H1 (cell line): ENCODE results near the gene CALHM3. TPM values are rescaled to one million over a fixed set of nuclear protein-coding genes. Genes with fewer than 3 reads are reported as not detected.

Experiments used
- CTCF ChIA-PET: fragments of 300-600 bp; sonication (Branson Sonifier 250); formaldehyde crosslinking; loops from one replicate; lab custom pipeline; 2021; ENCODE audit not compliant: partially characterized antibody; lab: Charles Lee
- POLR2A ChIA-PET: fragments of 300-600 bp; sonication (Branson Sonifier 250); formaldehyde crosslinking; loops from one replicate; lab custom pipeline; 2021; ENCODE audit warnings: inconsistent platforms; ENCODE audit not compliant: partially characterized antibody; lab: Charles Lee
- DNase-seq, 2 experiments: peaks; one replicate each; pipeline versions ENCODE4 v3.0.0 to v3.0.0-alpha.2; 2010 to 2022; ENCODE audit warnings: low spot score in 2 of 2, low read depth in 1 of 2, mixed read lengths in 1 of 2
- FAIRE-seq: peaks from 2 replicates; lab custom pipeline; 2011; peaks lifted over from hg19 to GRCh38; lab: Jason Lieb, UNC
- H2AFZ ChIP-seq: 2 replicates; pipeline ENCODE4 v1.8.1; 2012; ENCODE audit warnings: low read length, inconsistent platforms
- H2AK5ac ChIP-seq: 2 replicates; pipeline ENCODE4 v1.6.1; 2013; ENCODE audit warnings: low read depth, low read length
- H2BK120ac ChIP-seq: replicated peaks from 2 replicates; pipeline ENCODE3; 2013; ENCODE audit warnings: low read depth, low read length, inconsistent platforms
- H2BK12ac ChIP-seq: 2 replicates; pipeline ENCODE4 v1.6.1; 2013; ENCODE audit warnings: low read depth, low read length
- H2BK15ac ChIP-seq: 2 replicates; pipeline ENCODE4 v1.6.1; 2013; ENCODE audit warnings: low read length
- H2BK20ac ChIP-seq: 2 replicates; pipeline ENCODE4 v1.6.1; 2013; ENCODE audit warnings: low read length
- H2BK5ac ChIP-seq: 2 replicates; pipeline ENCODE4 v1.6.1; 2013; ENCODE audit warnings: low read depth, low read length
- H3K14ac ChIP-seq: 2 replicates; pipeline ENCODE4 v1.6.1; 2013; ENCODE audit warnings: inconsistent platforms; ENCODE audit not compliant: insufficient read length
- H3K18ac ChIP-seq: 2 replicates; pipeline ENCODE4 v1.6.1; 2013; ENCODE audit warnings: low read length; ENCODE audit errors: extremely low read depth
- H3K23ac ChIP-seq: 2 replicates; pipeline ENCODE4 v1.6.1; 2013; ENCODE audit warnings: inconsistent platforms; ENCODE audit not compliant: insufficient read length
- H3K23me2 ChIP-seq: 2 replicates; pipeline ENCODE4 v1.6.1; 2013; ENCODE audit warnings: low read depth, low read length
- H3K27ac ChIP-seq: 2 replicates; pipeline ENCODE4 v1.6.1; 2011; ENCODE audit warnings: low read depth, low read length, inconsistent platforms
- H3K27me3 ChIP-seq, 4 experiments: replicated peaks in 1 of 4; 1 replicate in 1 of 4; 2 replicates in 3 of 4; pipeline versions ENCODE4 v1.6.1 to v1.8.1; 2011 to 2013; ENCODE audit warnings: low read length in 3 of 4, mild to moderate bottlenecking in 3 of 4, inconsistent platforms in 2 of 4, mixed read lengths in 2 of 4, moderate library complexity in 1 of 4; ENCODE audit not compliant: control insufficient read depth in 3 of 4, insufficient read depth in 3 of 4; ENCODE audit errors: extremely low read depth in 1 of 4
- H3K36me3 ChIP-seq, 4 experiments: 2 replicates each; pipeline versions ENCODE4 v1.6.1 to v1.8.1; 2011 to 2013; ENCODE audit warnings: mild to moderate bottlenecking in 4 of 4, low read length in 3 of 4, moderate library complexity in 2 of 4, control low read depth in 1 of 4, inconsistent platforms in 1 of 4; ENCODE audit not compliant: insufficient read depth in 4 of 4, control insufficient read depth in 2 of 4
- H3K4ac ChIP-seq: replicated peaks from 2 replicates; pipeline ENCODE3; 2013; ENCODE audit warnings: low read length, low read depth, mixed read lengths, inconsistent platforms; ENCODE audit not compliant: insufficient read length
- H3K4me1 ChIP-seq, 4 experiments: replicated peaks in 1 of 4; 1 replicate in 1 of 4; 2 replicates in 3 of 4; pipeline versions ENCODE4 v1.6.1 to v1.8.1; 2011 to 2013; ENCODE audit warnings: low read length in 3 of 4, inconsistent platforms in 2 of 4, mixed read lengths in 1 of 4; ENCODE audit not compliant: insufficient read depth in 4 of 4, control insufficient read depth in 3 of 4
- H3K4me2 ChIP-seq, 2 experiments: 2 replicates each; pipeline versions ENCODE4 v1.6.1 to v1.8.1; 2011 to 2013; ENCODE audit warnings: low read depth in 2 of 2, low read length in 2 of 2, control low read depth in 1 of 2, inconsistent platforms in 1 of 2, mild to moderate bottlenecking in 1 of 2; ENCODE audit not compliant: insufficient read depth in 1 of 2
- H3K4me3 ChIP-seq, 4 experiments: fragments of 200-600, 300-600 bp in 1 of 4; sonication (generic), shearing (Covaris generic), sonication (Bioruptor Twin) in 1 of 4; 2 replicates each; pipeline versions ENCODE4 v1.5.1 to v1.8.1; 2011 to 2016; ENCODE audit warnings: low read length in 4 of 4, low read depth in 3 of 4, control low read depth in 2 of 4, inconsistent platforms in 2 of 4, mild to moderate bottlenecking in 2 of 4, mixed read lengths in 1 of 4, moderate library complexity in 1 of 4; ENCODE audit not compliant: insufficient read depth in 2 of 4; ENCODE audit errors: extremely low read depth in 1 of 4
- H3K56ac ChIP-seq: replicated peaks from 2 replicates; pipeline ENCODE3; 2013; ENCODE audit warnings: low read depth, mild to moderate bottlenecking, mixed read lengths, low read length, inconsistent platforms; ENCODE audit not compliant: insufficient read length
- H3K79me1 ChIP-seq: 2 replicates; pipeline ENCODE4 v1.6.1; 2013; ENCODE audit warnings: low read depth, low read length, control low read depth
- H3K79me2 ChIP-seq, 2 experiments: 2 replicates each; pipeline versions ENCODE4 v1.6.1 to v1.8.1; 2012 to 2013; ENCODE audit warnings: low read length in 2 of 2, mild to moderate bottlenecking in 2 of 2, inconsistent platforms in 1 of 2; ENCODE audit not compliant: insufficient read depth in 2 of 2, control insufficient read depth in 1 of 2
- H3K9ac ChIP-seq, 4 experiments: replicated peaks in 1 of 4; 1 replicate in 1 of 4; 2 replicates in 3 of 4; pipeline versions ENCODE4 v1.6.1 to v1.8.1; 2011 to 2013; ENCODE audit warnings: low read depth in 3 of 4, low read length in 3 of 4, control low read depth in 2 of 4, mild to moderate bottlenecking in 2 of 4, moderate library complexity in 2 of 4, inconsistent platforms in 1 of 4; ENCODE audit errors: extremely low read depth in 1 of 4
- H3K9me3 ChIP-seq, 2 experiments: 2 replicates each; pipeline versions ENCODE4 v1.6.1 to v1.8.1; 2012 to 2013; ENCODE audit warnings: mild to moderate bottlenecking in 2 of 2, moderate library complexity in 2 of 2, control low read depth in 1 of 2, inconsistent platforms in 1 of 2, low read depth in 1 of 2, low read length in 1 of 2, mixed read lengths in 1 of 2; ENCODE audit not compliant: insufficient read depth in 2 of 2
- H4K20me1 ChIP-seq, 2 experiments: replicated peaks in 1 of 2; 2 replicates each; pipeline versions ENCODE3 to v1.8.1; 2011 to 2013; ENCODE audit warnings: inconsistent platforms in 2 of 2, low read length in 2 of 2, mild to moderate bottlenecking in 1 of 2; ENCODE audit not compliant: insufficient read depth in 2 of 2, control insufficient read depth in 1 of 2
- H4K5ac ChIP-seq: 2 replicates; pipeline ENCODE4 v1.6.1; 2013; ENCODE audit warnings: low read length, low read depth, mixed read lengths, inconsistent platforms; ENCODE audit not compliant: insufficient read length
- H4K8ac ChIP-seq: 2 replicates; pipeline ENCODE4 v1.8.0; 2013; ENCODE audit warnings: mild to moderate bottlenecking, moderate library complexity, low read length, inconsistent platforms; ENCODE audit not compliant: insufficient read depth; ENCODE audit errors: extremely low read depth
- H4K91ac ChIP-seq: replicated peaks from 2 replicates; pipeline ENCODE3; 2013; ENCODE audit warnings: low read length, mixed read lengths, inconsistent platforms; ENCODE audit not compliant: insufficient read length
- ATF2 ChIP-seq: IDR thresholded peaks from 2 replicates; pipeline ENCODE4 v1.6.1; 2012; ENCODE audit warnings: low read length, inconsistent platforms
- CBX8 ChIP-seq: fragments of 300-800, 300-1000 bp; sonication (generic); IDR thresholded peaks from 2 replicates; pipeline ENCODE4 v1.7.1; 2016; ENCODE audit warnings: low read depth, low read length, borderline replicate concordance
- CEBPB ChIP-seq: IDR thresholded peaks from 2 replicates; pipeline ENCODE4 v1.6.1; 2012; ENCODE audit warnings: low read depth, low read length
- EP300 ChIP-seq, 2 experiments: IDR thresholded peaks; 1 replicate in 1 of 2; 2 replicates in 1 of 2; pipeline ENCODE4 v1.6.1; 2011 to 2012; ENCODE audit warnings: low read depth in 2 of 2, low read length in 2 of 2, mild to moderate bottlenecking in 2 of 2, borderline replicate concordance in 1 of 2, inconsistent platforms in 1 of 2, moderate library complexity in 1 of 2
- GABPA ChIP-seq: IDR thresholded peaks from 2 replicates; pipeline ENCODE4 v1.6.1; 2011; ENCODE audit warnings: mild to moderate bottlenecking, low read length, moderate library complexity, borderline replicate concordance; ENCODE audit not compliant: insufficient read depth
- PHF8 ChIP-seq: fragments of 200-600 bp; sonication (generic); conservative IDR thresholded peaks from 2 replicates; pipeline ENCODE4 v1.7.1; 2012; ENCODE audit warnings: low read depth, mild to moderate bottlenecking, inconsistent platforms, low read length, moderate library complexity
- POLR2A ChIP-seq, 2 experiments: IDR thresholded peaks; 1 replicate in 1 of 2; 2 replicates in 1 of 2; pipeline ENCODE4 v1.6.1; 2011; ENCODE audit warnings: low read depth in 2 of 2, low read length in 2 of 2, mild to moderate bottlenecking in 2 of 2; ENCODE audit errors: control extremely low read depth in 1 of 2
- RXRA ChIP-seq: IDR thresholded peaks from 2 replicates; pipeline ENCODE4 v1.6.1; 2011; ENCODE audit warnings: low read depth, mild to moderate bottlenecking, low read length, moderate library complexity; ENCODE audit not compliant: insufficient read depth
- SRF ChIP-seq: IDR thresholded peaks from 2 replicates; pipeline ENCODE4 v1.6.1; 2011; ENCODE audit warnings: mild to moderate bottlenecking, low read depth, low read length, moderate library complexity
- TBP ChIP-seq: IDR thresholded peaks from 2 replicates; pipeline ENCODE4 v1.6.1; 2011; ENCODE audit warnings: low read depth, low read length, improper control_type of control experiment
- TEAD4 ChIP-seq: IDR thresholded peaks from 2 replicates; pipeline ENCODE4 v1.6.1; 2012; ENCODE audit warnings: low read depth, low read length, inconsistent platforms, mixed read lengths
- ZNF274 ChIP-seq: IDR thresholded peaks from 2 replicates; pipeline ENCODE4 v1.7.0; 2012; ENCODE audit warnings: low read length, borderline replicate concordance; ENCODE audit errors: extremely low read depth
- WGBS, 2 experiments: shearing (Covaris generic) in 1 of 2; methylation state at CpG; one replicate each; pipeline versions ENCODE4 v1.1.6 to v1.1.7; 2013 to 2015; ENCODE audit warnings: low lambda C conversion rate in 2 of 2, mixed read lengths in 2 of 2, inconsistent platforms in 1 of 2, low coverage in 1 of 2, missing lambda C conversion rate in 1 of 2; ENCODE audit not compliant: insufficient replicate concordance in 2 of 2, insufficient coverage in 1 of 2, insufficient read length in 1 of 2; ENCODE audit errors: extremely low coverage in 1 of 2, missing lambda C conversion rate in 1 of 2; 5-methylcytosine and 5-hydroxymethylcytosine counted together
- polyA plus RNA-seq, 7 experiments: library from polyadenylated mRNA; depleted of rRNA in 3 of 7; stranded (reverse) in 5 of 7; unstranded in 2 of 7; fragments of >200 nt in 5 of 7; fragments of 200-250 nt in 2 of 7; gene quantifications; 1 replicate in 5 of 7; 2 replicates in 1 of 7; 4 replicates in 1 of 7; pipeline versions ENCODE4 v1.2.1 to v1.2.3, GENCODE V29; 2011 to 2013; ENCODE audit warnings: missing spikeins in 2 of 7, mixed read lengths in 2 of 7
- total RNA-seq: library from RNA; stranded (reverse); fragmentation: NEBNext Ultra II Directional; extraction: Animal tissue kit (Norgen Biotek cat#: 25700); gene quantifications from 2 replicates; pipeline ENCODE4 v1.2.1, GENCODE V29; 2021

The CALHM3 gene
- total and polyA plus RNA-seq, 2 of the 8 experiments (the other 6 are each of a cell fraction or from before 2014, with no cell fraction given): 0.17 to 0.60 TPM

DNA sequence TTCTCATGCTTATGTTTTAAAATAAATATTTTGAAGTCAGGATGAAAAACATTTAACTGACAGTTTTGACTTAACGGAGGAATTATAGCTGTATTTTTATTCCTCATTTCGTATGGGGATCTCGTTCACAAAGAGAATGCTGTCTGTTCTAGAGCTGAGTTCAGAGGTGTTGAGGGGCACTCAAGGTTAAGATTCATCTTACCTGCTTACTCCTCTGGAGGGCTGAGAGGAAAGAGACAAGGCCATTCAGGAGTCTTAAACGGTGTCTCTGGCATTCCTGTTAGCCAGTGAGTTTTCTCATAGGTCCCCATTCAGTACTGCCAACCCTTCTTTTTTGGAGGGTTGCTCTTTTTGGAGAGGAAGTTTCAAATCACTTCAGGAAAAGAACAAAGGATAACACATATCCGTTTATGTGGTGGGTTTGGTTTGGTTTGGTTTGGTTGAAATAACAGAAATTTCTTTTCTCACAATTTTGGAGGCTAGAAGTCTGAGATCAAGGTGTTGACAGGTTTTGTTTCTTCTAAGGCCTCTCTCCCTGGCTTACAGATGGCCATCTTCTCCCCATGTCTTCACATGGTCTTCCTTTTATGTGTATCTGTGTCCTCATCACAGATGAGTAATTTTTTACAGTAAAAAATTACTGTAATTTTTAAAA lies 49.9 kb downstream of the CALHM3 start:
- DNase-seq: no peak
- Histone ChIP-seq H3K36me3 (peaks cover 31 to 79% (median 64%) of the 10 kb centered on the region in 4 experiments), H2BK20ac (no peak overlapping the region), H3K9ac (no peak overlapping the region), H4K5ac (no peak overlapping the region), H2BK5ac (no peak overlapping the region), H3K4me1 (no peaks in the 10 kb centered on the region), H3K56ac (no peak overlapping the region), H3K79me1 (no peaks in the 10 kb centered on the region), H2AFZ (no peak overlapping the region), H3K27me3 (no peaks in the 10 kb centered on the region), H2AK5ac (no peak overlapping the region), H3K9me3 (no peaks in the 10 kb centered on the region), H3K23me2 (no peaks in the 10 kb centered on the region), H3K14ac (no peak overlapping the region), H3K4me2 (no peak overlapping the region), H2BK120ac (no peak overlapping the region), H2BK15ac (no peak overlapping the region), H4K8ac (no peak overlapping the region), H4K20me1 (peaks cover 3% of the 10 kb centered on the region in 2 experiments), H3K27ac (no peak overlapping the region), H3K4ac (no peak overlapping the region), H3K4me3 (no peak overlapping the region), H3K23ac (no peak overlapping the region), H2BK12ac (no peak overlapping the region), H4K91ac (no peak overlapping the region), H3K79me2 (no peaks in the 10 kb centered on the region), H3K18ac (no peak overlapping the region)
- FAIRE-seq: no peak
- ChIA-PET CTCF (interaction anchor here (0.5 to 1.4 kb wide), 2 partner anchors 57 to 179 kb away, joined by 3 to 4 read pairs; no protein-coding TSS in a partner anchor), POLR2A (interaction anchor here (1.7 kb wide), 1 partner anchor 11 kb away, joined by 4 read pairs; no protein-coding TSS in a partner anchor)
- 94% methylated on average over 5 of the region's 5 CpGs; no CpG with 5 or more reads in 1 of the 2 experiments for WGBS, 2 experiments
- TF ChIP-seq GABPA (no peak), PHF8 (no peak), RXRA (no peak), TEAD4 (no peak), CBX8 (no peak), POLR2A (IDR thresholded peaks at IDR 0.05; ENCODE audit: control extremely low read depth in 1 of 2, low read depth in 2 of 2, low read length in 2 of 2) (no peak), ZNF274 (no peak), TBP (no peak), EP300 (IDR thresholded peaks at IDR 0.05; ENCODE audit: borderline replicate concordance in 1 of 2, low read depth in 2 of 2, low read length in 2 of 2) (no peak), CEBPB (no peak), SRF (no peak), ATF2 (no peak)
